Duodenal mucosa (tissue), 2 donors: Measurements from ENCODE around the gene SERPINB2.

Experiments
- H3K27ac ChIP-seq: one replicate; pipeline ENCODE4 v1.7.0; 2013; ENCODE audit warnings: low read depth, low read length
- H3K27me3 ChIP-seq, 2 donors: one replicate each; pipeline ENCODE4 v1.7.0; 2013; ENCODE audit warnings: low read length in 2 of 2, control low read depth in 1 of 2; ENCODE audit not compliant: insufficient read depth in 2 of 2, control insufficient read depth in 1 of 2
- H3K36me3 ChIP-seq, 2 donors: one replicate each; pipeline ENCODE4 v1.7.0; 2013; ENCODE audit warnings: low read length in 2 of 2, control low read depth in 1 of 2; ENCODE audit not compliant: insufficient read depth in 2 of 2, control insufficient read depth in 1 of 2
- H3K4me1 ChIP-seq, 2 donors: one replicate each; pipeline ENCODE4 v1.7.0; 2013; ENCODE audit warnings: low read length in 2 of 2, control low read depth in 1 of 2; ENCODE audit not compliant: insufficient read depth in 2 of 2, control insufficient read depth in 1 of 2
- H3K4me3 ChIP-seq, 2 donors: one replicate each; pipeline ENCODE4 v1.7.0; 2013; ENCODE audit warnings: low read length in 2 of 2, low read depth in 1 of 2
- H3K9ac ChIP-seq, 2 donors: one replicate each; pipeline ENCODE4 v1.7.0; 2013; ENCODE audit warnings: low read length in 2 of 2, low read depth in 1 of 2
- H3K9me3 ChIP-seq, 2 donors: one replicate each; pipeline ENCODE4 v1.7.0; 2013; ENCODE audit warnings: low read length in 2 of 2, control low read depth in 1 of 2; ENCODE audit not compliant: control insufficient read depth in 1 of 2

The SERPINB2 gene

DNA sequence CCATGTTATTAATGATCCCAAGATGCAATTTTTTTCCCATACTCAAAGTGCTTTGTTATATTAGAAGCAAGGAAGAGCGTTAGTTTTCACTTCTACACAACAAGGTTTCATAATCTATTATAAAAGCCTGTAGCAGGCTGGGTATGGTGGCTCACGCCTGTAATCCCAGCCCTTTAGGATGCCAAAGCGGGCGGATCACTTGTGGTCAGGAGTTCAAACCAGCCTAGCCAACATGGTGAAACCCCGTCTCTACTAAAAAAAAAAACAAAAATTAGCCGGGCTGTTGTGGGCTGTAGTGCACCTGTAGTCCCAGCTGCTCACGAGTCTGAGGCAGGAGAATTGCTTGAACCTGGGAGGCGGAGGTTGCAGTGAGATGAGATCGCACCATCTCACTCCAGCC, 19.0 kb upstream of the SERPINB2 start:
- H3K27ac ChIP-seq = no peak overlapping the region
- H3K4me3 ChIP-seq = no peak overlapping the region
- H3K27me3 ChIP-seq = no peaks in the 10 kb centered on the region
- H3K9me3 ChIP-seq = no peaks in the 10 kb centered on the region
- H3K36me3 ChIP-seq = no peaks in the 10 kb centered on the region
- H3K9ac ChIP-seq = no peak overlapping the region
- no peaks in the 10 kb centered on the region for H3K4me1 ChIP-seq

DNA sequence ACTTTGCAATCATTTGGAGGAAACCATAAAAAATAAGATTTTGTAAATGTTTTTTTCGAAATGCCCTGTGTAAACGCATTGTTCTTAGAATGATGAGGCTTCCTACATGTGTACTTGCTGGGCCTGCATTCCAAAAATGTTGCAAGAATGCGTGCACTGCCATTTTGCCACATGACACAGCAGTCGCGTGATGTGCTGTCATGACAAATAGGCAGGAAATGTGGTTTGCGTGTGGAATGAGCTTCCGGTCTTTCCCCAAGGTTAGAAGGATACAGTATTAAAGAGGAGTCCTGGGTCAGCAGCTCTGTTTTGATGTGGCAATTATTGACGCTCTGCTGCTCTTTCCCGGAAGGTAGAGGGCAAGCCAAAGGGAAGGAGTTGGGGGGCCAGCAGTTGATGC, 18.1 kb upstream of the SERPINB2 start:
- Histone ChIP-seq H3K27me3 (no peaks in the 10 kb centered on the region), H3K36me3 (no peaks in the 10 kb centered on the region), H3K27ac (no peak overlapping the region), H3K9me3 (no peaks in the 10 kb centered on the region), H3K4me1 (no peaks in the 10 kb centered on the region), H3K4me3 (no peak overlapping the region), H3K9ac (no peak overlapping the region)

DNA sequence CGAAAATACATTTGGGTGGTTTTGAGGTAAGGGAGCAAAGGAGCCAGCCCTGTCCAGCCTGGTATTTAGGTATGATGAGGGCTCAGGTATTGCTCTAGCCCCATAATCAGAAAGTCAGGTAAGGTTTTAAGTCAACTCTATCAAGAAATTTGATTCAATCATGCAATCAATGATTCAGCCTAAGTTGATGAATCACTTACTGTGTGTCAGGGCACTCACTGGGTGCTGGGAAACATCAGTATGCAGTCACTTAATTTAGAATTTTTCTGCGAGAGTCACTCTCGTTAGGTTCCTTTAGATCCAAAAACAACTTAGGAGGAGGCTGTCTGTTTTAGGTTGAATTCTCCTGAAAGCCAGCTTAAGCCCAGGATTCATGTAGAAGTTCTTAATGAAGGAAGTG, 17.7 kb upstream of the SERPINB2 start:
- Histone ChIP-seq H3K9ac (no peak overlapping the region), H3K9me3 (no peaks in the 10 kb centered on the region), H3K27ac (no peak overlapping the region), H3K36me3 (no peaks in the 10 kb centered on the region), H3K4me3 (no peak overlapping the region), H3K27me3 (no peaks in the 10 kb centered on the region), H3K4me1 (no peaks in the 10 kb centered on the region)

DNA sequence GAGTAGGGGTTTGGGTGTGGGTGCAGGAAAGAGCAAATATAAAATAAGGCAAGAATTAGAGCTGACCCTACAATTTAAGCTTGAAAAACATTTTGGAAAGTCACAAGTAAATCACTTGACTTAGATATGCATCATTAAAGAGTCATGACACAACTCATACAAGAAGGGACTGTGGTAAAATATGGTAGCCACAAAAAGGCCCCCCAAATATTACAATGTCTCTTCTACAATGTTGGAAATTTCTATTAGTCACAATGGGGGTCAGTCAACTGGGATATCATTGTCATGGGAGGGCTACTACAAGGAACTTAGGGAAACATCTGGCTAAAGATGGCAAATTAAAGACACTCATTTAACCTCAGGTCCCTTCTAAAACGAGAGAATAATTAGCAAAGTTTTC, 15.7 kb upstream of the SERPINB2 start:
- Histone ChIP-seq H3K9me3 (no peaks in the 10 kb centered on the region), H3K4me1 (no peaks in the 10 kb centered on the region), H3K27me3 (no peaks in the 10 kb centered on the region), H3K4me3 (no peak overlapping the region), H3K27ac (no peak overlapping the region), H3K9ac (no peak overlapping the region), H3K36me3 (no peaks in the 10 kb centered on the region)

DNA sequence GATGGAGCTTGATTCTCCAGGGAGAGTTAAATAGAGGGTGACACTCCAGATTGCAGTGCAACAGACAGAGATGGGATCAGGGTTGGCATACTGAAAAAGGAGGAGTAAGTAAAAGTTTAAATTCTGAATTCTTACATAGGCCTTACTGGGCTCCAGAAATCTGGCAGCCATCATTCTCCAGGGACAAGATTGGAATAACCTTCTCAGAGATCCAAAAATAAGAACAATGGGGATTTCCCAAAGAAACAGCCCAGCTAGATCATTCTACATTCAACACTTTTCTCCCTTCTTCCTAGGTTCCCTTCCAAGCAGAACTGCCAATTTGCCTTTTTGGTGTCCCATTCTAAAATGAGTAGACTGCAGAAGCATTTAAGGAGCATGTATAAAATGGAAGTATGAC, 14.9 kb upstream of the SERPINB2 start:
- Histone ChIP-seq H3K9me3 (no peaks in the 10 kb centered on the region), H3K4me3 (no peak overlapping the region), H3K36me3 (no peaks in the 10 kb centered on the region), H3K27me3 (no peaks in the 10 kb centered on the region), H3K9ac (no peak overlapping the region), H3K27ac (no peak overlapping the region), H3K4me1 (no peaks in the 10 kb centered on the region)

DNA sequence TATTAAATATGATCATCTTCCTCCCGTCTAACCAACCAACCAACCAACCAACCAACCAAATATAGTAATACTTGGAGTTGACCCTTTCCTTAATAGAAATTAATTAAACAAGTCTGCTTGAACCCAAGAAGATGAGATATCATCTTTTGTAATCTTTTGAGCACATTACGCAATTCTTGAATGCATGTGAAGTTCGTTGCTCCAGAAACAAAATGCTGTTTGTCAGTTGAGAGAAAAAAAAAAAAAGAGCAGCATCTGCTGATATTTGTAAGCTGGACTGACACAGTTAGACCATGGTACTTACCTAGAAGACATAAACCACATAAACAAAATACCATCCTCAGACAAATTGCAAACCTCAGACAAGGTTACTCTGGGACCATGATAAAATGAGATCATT, 9.2 kb upstream of the SERPINB2 start:
- H3K4me1 ChIP-seq = no peaks in the 10 kb centered on the region
- H3K9me3 ChIP-seq = no peaks in the 10 kb centered on the region
- no peak overlapping the region for H3K4me3 ChIP-seq
- no peak overlapping the region for H3K27ac ChIP-seq
- H3K27me3 ChIP-seq = no peaks in the 10 kb centered on the region
- H3K9ac ChIP-seq = no peak overlapping the region
- H3K36me3 ChIP-seq = no peaks in the 10 kb centered on the region

DNA sequence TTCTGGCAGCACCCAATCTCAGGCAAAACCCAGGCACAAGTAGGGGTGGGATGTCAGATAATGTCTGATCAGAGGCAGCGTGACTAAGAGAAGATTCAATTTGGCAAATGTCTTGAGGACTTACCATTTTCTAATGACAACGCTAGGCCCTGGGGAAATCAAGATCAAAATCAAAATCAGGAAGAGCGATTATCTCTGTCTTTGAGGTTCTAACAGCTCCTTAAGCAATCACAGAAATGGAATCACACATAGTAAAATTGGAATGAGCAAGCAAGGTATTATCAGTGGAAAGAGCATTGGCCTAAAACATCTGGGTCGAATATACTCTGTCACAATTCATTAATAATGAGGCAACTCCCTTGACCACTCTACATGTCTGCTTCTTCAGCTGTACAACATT, 8.6 kb upstream of the SERPINB2 start:
- Histone ChIP-seq H3K27ac (no peak overlapping the region), H3K9ac (no peak overlapping the region), H3K36me3 (no peaks in the 10 kb centered on the region), H3K4me3 (no peak overlapping the region), H3K9me3 (no peaks in the 10 kb centered on the region), H3K4me1 (no peaks in the 10 kb centered on the region), H3K27me3 (no peaks in the 10 kb centered on the region)

DNA sequence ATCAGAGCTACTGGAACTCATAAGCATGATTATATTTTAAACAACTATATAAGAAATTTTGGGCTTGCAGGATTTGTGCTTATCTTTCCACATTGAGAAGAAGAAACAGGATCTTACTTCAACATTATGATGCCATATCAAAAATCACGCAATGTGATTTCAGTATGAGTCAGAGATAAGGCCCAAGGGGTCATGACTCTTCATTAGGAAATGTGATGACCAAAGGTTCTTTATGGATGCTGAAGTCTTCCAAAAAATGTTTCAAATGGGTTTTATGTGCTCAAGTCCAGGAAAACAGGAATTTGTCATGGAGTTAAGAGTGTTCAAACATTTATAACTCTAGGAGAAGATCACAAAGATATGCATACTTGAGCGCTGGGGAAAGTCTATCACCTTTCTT, 7.8 kb upstream of the SERPINB2 start:
- Histone ChIP-seq H3K9me3 (no peaks in the 10 kb centered on the region), H3K36me3 (no peaks in the 10 kb centered on the region), H3K27ac (no peak overlapping the region), H3K4me3 (no peak overlapping the region), H3K4me1 (no peaks in the 10 kb centered on the region), H3K9ac (no peak overlapping the region), H3K27me3 (no peaks in the 10 kb centered on the region)

DNA sequence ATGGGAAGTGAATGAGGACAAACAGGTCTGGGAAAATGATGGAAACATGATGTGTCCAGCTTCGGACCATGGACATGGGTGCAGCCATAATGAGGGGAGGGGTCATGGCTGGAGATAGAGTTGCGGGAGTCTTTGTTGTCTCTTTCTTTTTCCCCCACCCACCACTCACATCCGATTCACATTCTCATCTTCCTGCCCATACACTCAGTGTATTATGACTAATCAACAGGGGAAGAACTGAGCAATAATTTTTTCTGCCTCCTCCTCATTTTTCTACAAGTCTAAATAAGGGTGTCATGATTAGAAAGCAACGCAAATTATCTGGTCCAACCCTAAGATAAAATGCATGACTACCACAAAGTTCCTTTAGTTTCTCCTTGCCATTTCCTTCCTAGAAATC, 5.7 kb upstream of the SERPINB2 start:
- Histone ChIP-seq H3K9ac (no peak overlapping the region), H3K4me3 (no peak overlapping the region), H3K4me1 (no peaks in the 10 kb centered on the region), H3K36me3 (no peaks in the 10 kb centered on the region), H3K27ac (no peak overlapping the region), H3K9me3 (no peaks in the 10 kb centered on the region), H3K27me3 (no peaks in the 10 kb centered on the region)

DNA sequence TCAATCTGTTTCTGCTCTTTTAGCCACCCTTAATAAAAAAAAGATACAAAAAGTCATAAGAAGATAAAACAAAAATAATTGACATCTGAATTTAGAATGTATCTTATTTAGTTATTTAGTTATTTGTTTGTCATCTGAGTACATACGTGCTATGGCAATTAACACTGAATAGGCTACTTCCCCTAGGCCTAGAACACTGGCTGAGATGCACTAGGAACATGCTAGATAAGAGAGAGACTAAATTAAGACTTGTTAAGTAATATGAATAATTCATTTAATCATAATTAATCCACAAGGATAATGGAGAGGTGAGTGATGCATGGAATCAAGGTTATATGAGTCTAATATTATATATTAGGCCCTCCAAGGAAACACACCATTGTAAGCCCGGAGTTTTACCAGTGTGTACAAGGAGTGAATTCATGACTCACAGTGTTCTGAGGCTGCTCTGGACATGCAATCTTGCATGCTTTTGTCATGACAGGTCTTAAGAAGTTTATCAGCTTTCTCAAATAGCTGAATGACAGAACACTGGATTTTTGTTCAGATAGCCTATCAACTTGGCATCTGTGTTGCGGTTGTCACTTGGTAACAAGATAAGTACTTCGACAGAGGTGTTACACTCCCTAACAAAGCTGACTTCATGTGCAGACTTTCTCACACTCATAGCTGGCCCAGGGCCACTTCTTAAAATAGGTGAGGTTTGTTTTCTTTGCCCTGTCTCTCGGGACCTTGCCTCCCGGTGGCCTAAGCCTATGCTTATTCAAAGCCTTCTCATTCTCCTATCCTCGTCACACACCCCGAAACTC, 5.0 kb upstream of the SERPINB2 start:
- Histone ChIP-seq H3K4me3 (no peak overlapping the region), H3K9me3 (no peaks in the 10 kb centered on the region), H3K9ac (no peak overlapping the region), H3K27ac (no peak overlapping the region), H3K4me1 (no peaks in the 10 kb centered on the region), H3K27me3 (no peaks in the 10 kb centered on the region), H3K36me3 (no peaks in the 10 kb centered on the region)

DNA sequence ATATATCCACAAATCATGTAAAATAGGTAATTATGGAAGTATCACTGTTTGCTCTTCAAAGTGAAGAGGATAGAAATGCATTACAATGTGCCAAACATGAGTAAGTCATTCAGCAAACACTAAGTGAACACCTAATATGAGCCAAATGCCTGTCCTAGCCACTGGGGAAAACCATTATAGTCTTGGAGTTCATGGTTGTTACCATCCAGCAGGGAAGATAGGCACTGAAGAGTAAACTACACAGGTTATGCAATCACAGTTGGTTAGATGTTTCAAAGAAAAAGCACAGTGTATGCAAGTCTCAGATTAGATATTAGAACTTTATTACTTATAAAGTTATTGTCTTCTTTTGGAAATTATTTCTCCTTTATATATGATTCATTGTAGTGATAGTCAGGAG, 3.9 kb upstream of the SERPINB2 start:
- Histone ChIP-seq H3K36me3 (no peaks in the 10 kb centered on the region), H3K9ac (no peak overlapping the region), H3K9me3 (no peaks in the 10 kb centered on the region), H3K4me1 (no peaks in the 10 kb centered on the region), H3K4me3 (no peak overlapping the region), H3K27me3 (no peaks in the 10 kb centered on the region), H3K27ac (no peak overlapping the region)
